Activated CD4-positive, alpha-beta T cell treated with anti-CD3 and anti-CD28 coated beads, Interleukin-2, amount 50 U/mL, for 4 hours (primary cell): ENCODE measurements around the gene MRPL39.

Experiments used
- DNase-seq, 2 experiments: peaks; one replicate each; pipeline ENCODE4 v3.0.0-alpha.2; 2020

MRPL39 gene

DNA sequence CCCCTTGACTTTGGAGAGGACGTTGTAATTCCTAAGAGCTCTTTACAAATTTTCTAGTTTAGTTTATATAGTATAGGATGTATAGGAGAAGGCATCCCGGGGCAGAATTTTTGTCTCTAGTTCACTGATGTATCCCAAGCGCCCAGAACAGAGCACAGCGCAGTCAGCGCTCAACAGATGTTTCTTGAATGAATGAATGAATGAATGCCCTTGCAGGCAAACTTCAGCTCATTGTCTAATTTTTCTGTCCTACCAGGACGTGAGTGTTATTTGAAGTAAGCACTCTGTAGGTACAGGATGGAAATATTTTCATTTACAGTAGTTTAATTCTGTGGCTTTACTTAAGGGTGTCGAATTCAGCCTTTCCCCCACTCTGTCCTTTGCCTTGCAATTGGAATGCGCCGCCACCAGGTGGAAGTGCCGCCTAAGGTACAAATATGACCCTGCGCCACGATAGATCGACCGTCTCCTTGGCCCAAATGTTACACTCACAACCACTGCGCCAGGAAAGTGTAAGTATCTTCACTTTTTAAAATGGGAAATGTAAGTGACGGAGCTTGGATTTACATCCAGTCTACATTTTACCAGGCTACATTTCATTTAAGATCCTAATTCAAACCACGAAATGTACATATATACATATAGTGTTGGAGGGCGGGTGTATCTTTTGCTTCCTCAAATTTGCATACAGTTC, 910 bp upstream of the MRPL39 start:
- DNase-seq = peak; percentile 73 to 74

DNA sequence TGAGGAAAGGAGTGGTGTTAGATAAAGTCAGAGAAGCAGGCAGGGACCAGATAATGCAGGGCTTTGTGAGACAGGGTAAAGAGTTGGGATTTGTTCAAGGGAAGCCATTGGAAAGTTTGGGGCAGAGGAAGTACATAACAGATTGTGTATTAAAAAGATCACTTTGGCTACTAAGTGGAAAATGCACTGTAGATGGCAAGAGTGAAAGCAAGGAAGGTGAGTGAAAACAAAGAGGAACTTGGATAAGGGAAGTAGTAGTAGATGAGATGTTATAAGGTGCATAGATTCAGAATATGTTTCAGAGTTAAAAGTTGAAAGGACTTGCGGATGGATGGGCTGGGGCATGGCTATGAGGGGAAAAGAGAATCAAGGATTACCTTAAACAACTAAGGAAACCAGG, 17.4 kb downstream of the MRPL39 start:
- no peak for DNase-seq

DNA sequence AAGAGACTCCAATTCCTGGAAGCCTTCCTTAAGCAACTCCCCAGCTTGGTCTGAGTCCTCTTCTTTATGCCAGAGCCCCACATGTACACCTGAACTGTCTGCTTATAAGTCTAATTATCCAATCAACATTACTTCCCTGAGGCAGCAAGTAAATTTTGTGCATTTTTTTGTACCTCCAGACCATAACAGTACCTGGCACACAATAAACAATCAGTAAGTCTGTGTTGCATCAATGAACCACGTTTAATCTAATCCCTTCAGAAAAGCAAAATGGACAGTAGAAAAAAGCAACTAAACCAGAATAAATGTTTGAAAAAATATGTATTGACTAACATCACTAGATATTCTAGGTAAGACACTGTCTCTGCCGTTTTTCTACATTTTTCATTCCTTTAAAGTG, 20.5 kb downstream of the MRPL39 start:
- DNase-seq = no peak

DNA sequence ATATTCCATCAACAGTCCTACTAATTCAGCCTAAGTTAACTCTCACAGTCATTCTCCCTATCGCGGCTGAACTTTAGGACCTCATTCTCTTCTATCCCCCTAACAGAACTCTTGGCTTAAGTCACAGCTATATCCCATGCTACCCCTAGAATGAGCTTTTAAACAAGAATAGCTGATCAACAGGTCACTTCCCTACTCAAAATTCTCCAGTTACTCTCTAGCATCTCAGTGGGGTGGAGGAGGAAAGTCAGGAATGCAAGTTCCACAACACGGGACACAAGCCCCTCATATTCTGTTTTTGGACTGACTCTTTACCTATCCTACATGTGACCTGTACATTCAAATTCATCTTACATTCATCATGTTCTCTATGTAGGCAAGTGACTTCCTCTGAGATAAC, 21.0 kb downstream of the MRPL39 start:
- DNase-seq = no peak

DNA sequence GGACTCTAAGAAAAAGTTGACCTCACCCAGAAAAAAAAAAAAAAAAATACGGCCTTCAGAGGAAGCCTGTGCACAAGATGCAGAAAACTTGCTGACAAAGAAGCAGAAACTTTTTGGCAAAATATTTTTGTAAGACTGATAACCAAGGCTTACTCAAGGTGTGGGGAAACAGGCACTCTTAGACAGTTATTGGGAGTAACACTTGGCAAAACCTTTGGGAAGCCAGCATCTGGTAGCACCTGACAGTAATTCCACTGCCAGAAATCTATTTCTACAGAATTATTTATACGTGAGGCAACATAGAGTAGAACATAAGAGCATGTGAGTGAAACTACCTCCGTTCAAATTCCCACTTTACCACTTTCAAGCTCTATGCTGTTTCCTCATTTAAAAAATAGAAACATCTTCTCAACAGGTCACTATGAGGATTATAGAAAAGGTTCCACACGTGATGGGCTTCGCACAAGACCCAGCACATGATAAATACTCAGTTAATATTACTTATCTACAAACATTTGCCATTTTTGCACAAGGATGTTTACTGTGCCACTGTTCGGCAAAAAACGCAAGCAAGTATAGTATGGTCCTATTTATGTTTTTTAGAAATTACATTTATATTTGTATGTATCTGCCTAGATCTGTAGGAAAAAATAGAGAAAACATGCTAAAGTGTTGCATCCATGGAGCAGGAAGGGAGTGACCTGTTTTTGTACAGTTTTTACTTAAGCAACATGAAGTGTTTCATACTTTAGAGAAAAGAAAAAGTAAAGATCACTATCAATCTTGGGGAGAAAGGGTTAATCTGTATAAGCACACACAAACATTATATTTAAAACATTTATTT, 22.2 kb downstream of the MRPL39 start:
- no peak for DNase-seq

DNA sequence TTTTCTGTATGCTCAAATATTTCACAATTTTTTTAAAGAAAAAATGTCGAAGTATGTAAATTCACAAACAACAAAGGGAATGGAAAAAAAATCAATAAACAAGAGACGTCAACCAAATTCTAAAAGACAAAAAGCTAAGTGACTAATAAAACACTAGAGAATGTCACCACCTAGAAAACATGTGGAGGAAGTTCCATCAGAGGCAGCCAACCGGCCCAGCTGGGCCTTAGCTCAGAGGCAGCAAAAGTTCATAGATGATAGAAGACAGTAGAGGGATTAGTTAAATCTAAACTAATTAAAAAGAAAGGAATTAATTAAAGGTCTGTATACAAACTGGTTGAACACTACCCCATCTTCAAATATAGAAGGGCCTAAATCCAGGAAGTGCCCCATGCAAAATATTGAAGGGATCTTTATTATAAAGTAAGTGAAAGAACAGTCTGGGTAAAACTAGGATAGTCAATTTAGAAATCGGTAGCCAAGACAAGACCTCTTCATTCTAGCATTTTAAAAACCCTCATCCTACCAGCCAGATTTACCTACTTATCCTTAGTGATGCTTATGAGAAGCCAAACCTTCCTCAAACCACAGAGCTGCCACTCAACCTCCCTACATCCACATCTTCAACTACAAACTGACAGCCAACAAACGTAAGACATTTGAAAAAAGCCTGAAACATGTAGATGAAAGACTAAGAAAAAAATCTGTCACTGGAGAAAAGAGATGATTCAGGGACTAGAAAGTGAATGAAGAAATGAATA, 23.7 kb downstream of the MRPL39 start:
- DNase-seq = no peak

DNA sequence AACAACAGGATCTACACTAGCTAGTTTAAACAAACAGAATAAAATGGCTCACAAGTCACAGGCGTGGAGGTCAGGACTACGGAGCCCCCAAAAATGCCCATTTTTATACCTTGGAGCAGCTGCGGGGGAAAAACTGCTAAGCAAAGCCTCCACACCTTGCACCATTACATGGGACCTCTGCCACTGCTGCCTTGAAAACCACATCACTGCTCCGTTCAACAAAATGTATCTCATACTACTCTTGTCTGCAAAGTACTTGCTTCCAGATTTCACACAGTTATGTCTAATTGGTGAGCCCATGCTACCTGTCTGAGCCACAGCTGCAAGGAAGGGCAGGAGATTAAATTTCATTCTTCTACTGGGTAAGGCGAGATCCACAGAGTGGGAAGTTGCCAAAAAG, 24.4 kb downstream of the MRPL39 start:
- peak in 1 of 2 experiments; percentile 48 for DNase-seq

DNA sequence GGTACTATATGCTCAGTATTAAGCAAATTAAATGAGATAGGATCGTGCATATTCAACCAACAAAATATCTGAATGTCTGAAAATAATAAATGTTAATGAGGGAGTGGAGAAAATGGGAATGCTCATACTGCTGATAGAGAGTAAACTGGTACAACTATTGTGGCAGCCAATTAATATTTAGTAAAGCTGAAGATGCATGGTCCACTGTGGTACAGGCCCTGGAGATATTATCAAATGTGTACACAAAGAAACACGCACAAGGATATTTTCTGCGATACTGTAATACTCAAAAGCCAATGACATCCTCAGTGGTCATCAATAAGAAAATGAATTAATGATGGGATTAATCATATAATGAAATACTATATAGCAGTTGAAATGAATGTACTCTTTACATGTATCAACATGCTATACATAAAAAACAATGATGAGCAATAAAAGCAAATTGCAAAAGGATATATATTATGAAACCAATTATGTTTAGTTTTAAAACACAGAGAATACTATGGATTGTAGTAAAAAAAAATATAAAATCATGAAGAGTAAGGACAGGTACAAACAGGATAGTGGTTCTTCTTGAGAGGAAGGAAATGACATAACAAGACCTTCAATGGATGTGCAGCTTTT, 25.0 kb downstream of the MRPL39 start:
- no peak for DNase-seq

DNA sequence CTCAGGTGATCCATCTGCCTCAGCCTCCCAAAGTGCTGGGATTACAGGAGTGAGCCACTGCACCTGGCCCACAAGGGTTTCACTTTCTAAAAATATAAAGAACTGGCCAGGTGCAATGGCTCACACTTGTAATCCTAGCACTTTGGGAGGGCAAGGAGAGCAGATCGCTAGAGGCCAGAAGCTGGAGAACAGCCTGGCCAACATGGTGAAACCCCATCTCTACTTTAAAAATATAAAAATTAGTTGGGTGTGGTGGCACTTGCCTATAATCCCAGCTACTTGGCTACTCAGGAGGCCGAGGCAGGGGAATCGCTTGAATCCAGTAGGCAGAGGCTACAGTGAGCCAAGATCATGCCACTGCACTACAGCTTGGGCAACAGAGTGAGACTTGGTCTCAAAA, 25.7 kb downstream of the MRPL39 start:
- no peak for DNase-seq

DNA sequence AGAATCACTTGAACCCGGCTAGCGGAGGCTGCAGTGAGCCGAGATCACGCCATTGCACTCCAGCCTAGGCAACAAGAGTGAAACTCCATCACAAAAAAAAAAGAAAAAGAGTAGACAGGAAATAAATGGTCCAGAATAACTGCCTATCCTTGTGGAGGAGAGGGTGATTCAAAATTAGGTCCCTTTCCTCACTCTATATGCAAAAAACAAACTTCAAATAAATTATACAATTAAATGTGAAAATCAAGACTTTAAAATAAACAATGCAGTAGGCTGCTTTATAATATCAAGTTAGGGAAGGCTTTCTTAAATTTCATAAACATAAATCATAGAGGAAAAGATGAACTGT, 26.4 kb downstream of the MRPL39 start:
- no peak for DNase-seq

DNA sequence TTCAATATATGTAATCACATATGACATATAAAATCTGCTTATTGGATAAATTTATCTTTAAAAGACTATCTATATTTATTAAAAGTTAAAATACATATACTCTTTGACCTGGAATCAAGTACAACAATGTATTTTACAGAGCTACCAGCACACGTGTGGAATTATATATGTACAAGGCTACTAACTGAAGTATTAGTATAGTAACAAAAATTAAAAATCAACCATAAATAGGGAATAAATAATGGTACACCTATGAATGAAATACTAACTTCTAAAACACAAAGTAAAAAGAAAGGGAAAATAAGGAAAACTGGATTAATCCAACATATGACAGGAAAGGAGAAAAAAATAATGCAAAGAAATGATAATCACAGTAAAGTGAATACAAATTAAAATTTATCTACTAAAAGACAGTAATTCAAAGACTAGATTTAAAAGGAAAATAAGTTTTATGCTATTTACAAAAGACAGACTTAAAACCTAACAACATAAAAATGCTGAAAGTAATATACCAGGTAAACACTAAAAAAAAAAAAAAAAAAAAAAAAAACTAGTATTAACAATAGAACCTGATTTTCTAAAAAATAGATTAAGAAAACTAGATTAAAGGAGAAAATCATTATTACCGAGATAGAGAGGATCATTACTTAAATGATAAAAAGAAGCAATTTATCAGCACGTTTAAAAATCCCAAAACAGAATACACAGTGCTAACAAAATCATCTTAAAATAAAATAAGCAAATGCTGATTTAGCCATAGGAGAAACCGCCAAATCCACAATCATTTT, 27.9 kb downstream of the MRPL39 start:
- DNase-seq = no peak

DNA sequence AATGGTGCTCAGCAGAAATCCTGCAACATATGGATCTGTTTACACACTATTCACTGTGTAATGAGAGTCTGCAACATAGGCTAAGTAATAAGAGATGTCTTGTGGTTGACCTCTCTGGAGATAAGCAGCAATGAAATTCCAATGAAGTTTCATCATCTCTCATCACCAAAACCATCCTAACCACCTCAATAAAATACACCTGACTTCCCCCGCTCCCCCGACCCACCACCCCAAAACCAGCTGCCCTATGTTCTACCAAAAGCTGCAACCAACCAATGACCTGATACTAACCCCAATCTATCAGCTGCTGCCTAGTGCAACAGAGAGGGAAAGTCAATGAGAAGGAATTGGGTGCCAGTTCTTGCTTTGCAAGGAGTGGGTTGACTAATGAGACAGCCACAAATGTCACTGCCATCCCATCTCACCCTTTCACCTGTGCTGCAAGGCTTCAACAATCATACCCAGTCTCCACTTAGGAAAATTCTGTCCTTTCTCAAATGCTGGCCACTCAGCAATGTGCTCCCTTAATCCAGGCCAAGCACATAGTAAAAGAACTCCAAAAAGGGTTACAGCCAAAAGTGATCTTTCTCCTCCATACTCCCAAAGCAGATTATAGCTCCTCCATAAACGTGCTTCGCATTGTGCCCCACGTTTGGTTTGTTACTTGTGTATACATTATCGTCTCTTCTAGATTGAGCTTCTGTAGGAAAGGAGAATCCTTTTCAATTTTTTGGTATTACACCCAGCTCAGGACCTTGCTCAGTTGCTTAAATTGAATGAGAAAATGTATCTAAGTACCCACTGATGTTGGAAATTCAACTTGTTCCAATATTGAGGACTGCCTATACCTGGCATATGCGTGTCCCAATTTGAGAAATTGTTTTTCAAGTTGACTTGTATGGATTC, 29.0 kb downstream of the MRPL39 start:
- DNase-seq = peak in 1 of 2 experiments; percentile 40

DNA sequence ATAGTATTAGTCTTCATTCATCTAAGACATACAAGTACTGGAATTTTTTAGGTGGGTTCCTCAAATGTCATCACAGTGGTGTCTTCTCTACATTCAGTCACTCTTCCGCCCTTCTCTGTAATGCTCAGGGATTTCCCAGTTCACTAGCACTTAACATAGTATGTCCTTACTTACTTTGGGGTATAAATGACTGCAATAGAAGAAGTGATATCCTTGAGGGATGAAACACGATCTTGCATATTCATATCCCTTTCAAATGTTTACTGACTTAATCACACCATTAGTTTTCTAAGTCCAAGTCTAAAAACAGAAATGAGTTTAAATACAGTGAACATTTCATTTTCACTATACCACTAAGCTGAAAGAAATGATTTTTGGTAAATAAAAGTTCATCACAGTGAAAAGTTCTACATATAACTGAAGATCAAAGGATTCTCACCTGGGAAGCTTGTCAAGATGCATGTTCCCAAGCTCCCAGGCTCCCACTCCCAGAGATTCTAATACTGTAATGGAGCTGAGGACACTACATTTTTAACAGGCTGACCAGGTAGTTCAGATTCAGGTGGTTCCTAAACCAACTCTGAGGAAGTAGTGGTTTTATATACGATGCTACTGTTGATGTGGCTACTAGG, 29.7 kb downstream of the MRPL39 start:
- no peak for DNase-seq

DNA sequence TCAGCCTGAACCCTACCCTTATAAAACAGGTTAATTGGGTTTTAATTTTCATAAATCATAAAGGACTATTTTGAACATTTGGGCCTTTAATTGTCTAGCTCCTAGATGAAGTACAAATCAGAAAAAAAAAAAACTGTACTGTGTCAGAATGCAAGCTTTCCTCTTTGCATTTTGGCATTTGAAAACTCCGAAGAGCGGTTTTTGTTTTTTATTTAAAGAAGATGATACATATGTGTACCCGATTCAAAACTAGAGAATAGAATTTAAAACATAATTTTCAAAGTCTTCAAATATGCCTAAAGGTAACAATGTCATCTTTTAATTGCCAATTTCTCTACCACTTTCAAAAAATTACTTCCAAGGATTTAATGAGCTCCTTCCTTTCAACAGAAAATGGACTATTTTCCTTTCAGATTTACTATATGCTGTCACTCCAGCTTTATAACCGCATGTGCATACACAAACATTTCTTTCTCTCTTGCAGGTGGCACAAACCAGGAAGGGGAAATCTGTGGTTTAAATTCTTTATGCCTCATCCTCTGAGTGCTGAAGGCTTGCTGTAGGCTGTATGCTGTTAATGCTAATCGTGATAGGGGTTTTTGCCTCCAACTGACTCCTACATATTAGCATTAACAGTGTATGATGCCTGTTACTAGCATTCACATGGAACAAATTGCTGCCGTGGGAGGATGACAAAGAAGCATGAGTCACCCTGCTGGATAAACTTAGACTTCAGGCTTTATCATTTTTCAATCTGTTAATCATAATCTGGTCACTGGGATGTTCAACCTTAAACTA, 33.7 kb downstream of the MRPL39 start:
- DNase-seq = peak; percentile 76 to 80

DNA sequence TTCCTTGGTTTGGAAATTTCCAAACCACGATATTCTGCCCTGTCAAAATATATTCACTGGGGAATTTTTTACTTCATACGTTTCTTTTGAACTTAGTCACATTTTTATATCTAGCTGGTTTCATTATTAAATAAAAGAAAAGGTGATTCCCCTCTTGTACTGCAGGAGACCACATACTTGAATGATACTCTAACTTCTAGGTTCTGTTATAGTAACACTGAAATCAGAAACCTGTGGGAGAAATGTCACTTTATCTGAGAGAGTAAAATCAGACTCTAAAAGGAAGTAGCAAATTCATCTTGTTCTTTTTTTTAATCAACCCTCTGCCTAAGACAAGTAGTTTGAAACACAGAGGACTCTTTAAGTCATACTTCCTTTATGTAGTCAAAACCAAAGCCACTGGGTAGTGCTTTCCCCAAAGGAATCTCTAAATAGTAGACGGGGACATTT, 34.4 kb downstream of the MRPL39 start:
- DNase-seq = no peak

DNA sequence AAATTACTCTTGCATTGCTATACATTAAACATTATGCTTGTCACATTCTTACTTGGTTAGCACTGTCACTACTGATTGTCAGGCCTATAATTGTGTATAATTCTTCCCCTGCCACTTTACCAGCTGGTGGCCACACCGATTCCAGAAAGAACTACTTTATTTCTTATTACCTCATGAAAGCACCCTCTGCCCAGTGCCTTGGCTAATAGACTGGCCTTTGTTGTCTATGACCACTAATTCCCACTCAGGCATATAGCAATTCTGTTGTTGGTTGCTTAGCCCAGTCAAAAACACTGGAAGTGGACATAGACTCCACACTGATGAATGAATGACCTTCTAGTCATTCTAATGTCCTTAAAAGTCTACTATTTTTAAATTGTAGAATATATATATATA, 35.6 kb downstream of the MRPL39 start:
- no peak for DNase-seq

DNA sequence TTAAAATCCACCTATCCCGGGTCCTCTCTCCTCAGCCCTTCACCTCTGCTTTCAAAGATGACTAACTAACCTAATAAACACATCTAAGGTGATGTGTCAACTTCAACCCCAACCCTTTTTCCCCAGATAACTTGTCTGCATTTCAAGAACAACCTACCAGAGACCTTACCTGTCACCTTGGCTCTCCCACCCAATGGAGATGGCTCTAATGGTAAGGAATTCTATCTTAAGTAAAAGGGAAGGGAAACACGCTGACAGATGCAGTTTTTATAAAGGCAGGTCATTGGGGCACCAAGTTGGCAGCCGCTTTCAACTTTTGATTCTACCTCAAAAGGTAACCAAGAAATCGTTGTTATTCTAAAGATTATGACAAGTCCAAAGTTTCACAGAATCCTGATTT, 37.6 kb downstream of the MRPL39 start:
- DNase-seq = no peak

DNA sequence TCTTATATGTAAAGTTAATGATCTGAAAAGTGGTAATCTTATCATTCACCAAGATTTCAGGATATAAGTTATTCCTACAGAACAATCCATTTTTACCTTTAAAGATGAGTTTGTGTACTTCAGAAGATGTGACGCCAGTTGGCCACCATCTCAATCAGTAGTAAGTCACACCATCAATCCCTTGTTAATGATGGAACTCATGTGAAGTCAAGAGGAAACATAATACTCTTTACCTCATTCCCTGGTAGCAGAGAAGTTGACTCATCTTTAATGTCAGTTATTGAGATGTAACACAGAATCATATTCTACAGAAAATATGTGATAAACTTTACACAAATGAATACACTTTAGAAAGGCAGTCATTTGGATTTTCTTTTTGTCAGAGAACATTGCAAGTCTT, 38.2 kb downstream of the MRPL39 start:
- no peak for DNase-seq

DNA sequence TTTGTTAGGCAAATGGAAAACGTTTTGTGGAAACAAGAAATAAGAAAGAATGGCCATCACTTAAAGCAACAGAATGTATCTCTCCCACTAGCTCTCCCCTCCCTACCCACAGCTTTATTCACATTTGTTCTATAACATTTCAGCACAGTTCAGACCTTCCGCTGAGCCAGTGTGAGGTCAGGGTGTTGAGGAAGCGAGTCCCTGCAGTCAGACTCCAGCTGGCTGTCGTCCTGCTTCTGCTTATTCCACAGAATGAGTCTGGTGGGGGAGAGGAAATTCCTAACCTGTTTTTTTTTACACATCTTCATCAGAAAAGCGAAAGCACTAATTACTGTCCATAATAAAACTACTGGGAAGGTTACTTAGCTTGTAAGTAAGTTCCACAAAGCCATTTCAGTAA, 39.0 kb downstream of the MRPL39 start:
- no peak for DNase-seq

DNA sequence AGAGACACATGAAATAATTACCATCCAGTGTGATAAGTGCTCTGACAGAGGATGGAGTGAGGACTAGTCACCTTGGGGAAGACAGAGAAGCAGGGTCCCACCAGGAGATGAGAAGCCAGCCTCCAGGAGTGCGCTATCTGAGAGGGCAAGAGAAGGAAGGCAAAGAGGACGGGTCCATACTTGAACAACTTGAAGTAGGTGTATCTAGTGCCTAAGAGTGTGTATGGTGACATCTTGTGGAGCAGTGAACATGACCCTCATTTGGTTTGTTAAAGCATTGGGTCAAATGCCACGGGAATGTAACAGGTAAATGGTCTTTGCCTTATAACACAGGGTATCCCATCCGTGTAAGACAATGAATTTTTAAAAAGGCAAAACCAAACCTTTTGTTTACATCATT, 39.8 kb downstream of the MRPL39 start:
- no peak for DNase-seq
